Right lobe of liver (tissue), 6 donors: Measurements from ENCODE around the gene FGFR1OP2. TPM values are rescaled to one million over a fixed set of nuclear protein-coding genes. Genes with fewer than 3 reads are reported as not detected.

Source experiments
- ATAC-seq, 4 donors: fragments of 200-7000 bp; cut with Tn5 transposase; one replicate each; pipeline ENCODE4 v1.9.1; 2020; ENCODE audit warnings: mild to moderate bottlenecking in 4 of 4, moderate library complexity in 4 of 4
- DNase-seq, 3 donors: peaks; one replicate each; pipeline ENCODE4 v3.0.0-alpha.2; 2020
- H3K27ac ChIP-seq, 3 donors: fragments of 200-600 bp; one replicate each; pipeline ENCODE4 v1.8.0; 2022
- H3K27me3 ChIP-seq, 2 donors: fragments of 200-600 bp; one replicate each; pipeline ENCODE4 v1.8.0; 2022
- H3K36me3 ChIP-seq, 4 donors: fragments of 200-600 bp; sonication (generic) in 1 of 4; one replicate each; pipeline versions ENCODE4 v1.5.1 to v1.8.0; 2017 to 2022; ENCODE audit warnings: control low read depth in 1 of 4
- H3K4me1 ChIP-seq, 4 donors: fragments of 200-600 bp; sonication (generic) in 1 of 4; one replicate each; pipeline versions ENCODE4 v1.5.1 to v1.8.0; 2017 to 2022; ENCODE audit warnings: control low read depth in 1 of 4
- H3K4me3 ChIP-seq, 3 donors: fragments of 200-600 bp; one replicate each; pipeline ENCODE4 v1.8.0; 2022
- H3K9me3 ChIP-seq, 4 donors: fragments of 200-600 bp; sonication (generic) in 1 of 4; one replicate each; pipeline versions ENCODE4 v1.5.1 to v1.8.0; 2017 to 2022; ENCODE audit warnings: control low read depth in 1 of 4
- POLR2A ChIP-seq: fragments of 450-650 bp; IDR thresholded peaks from one replicate; pipeline ENCODE4 v1.6.1; 2017; ENCODE audit warnings: antibody characterized with exemption, mild to moderate bottlenecking
- WGBS: methylation state at CpG from one replicate; pipeline ENCODE4 v1.1.6; 2018; ENCODE audit warnings: low coverage, low lambda C conversion rate; ENCODE audit not compliant: insufficient coverage; ENCODE audit errors: missing lambda C conversion rate; 5-methylcytosine and 5-hydroxymethylcytosine counted together
- intact Hi-C, 2 donors: fragments of 100-400 bp; cut with DNase I; formaldehyde crosslinking; loops; one replicate each; pipeline versions ENCODE4 v1.11.2 to v1.14.1; 2022
- long read RNA-seq: library from polyadenylated mRNA; unstranded; transcript quantifications from one replicate; pipeline ENCODE4 v2.0.0, GENCODE V29; 2019
- total RNA-seq, 6 experiments: library from RNA; depleted of rRNA in 2 of 6; stranded (reverse); fragments of >200 nt in 2 of 6; fragmentation: NEBNext Ultra II Directional in 3 of 6; extraction: Animal tissue kit (Norgen Biotek cat#: 25700) in 3 of 6; gene quantifications; one replicate each; pipeline versions ENCODE4 v1.1.0 to v1.2.4, GENCODE V29; 2016 to 2023
- TF ChIP-seq, protein P1 (sequence below), 4 donors: fragments of 200-600 bp in 3 of 4; fragments of 450-650 bp in 1 of 4; IDR thresholded peaks; one replicate each; pipeline versions ENCODE4 v1.5.1 to v1.8.0; 2016 to 2022; ENCODE audit warnings: antibody characterized with exemption in 4 of 4, mild to moderate bottlenecking in 2 of 4
- donor health status: DM: no; HTN: yes; CAD: no.
- donor health status: DM: no; HTN: no; CAD: no.
- donor health status: DM: no; HTN: no; CAD: no.
- donor health status: DM: no; HTN: yes; CAD: no.
- donor health status: DM: no; HTN: yes; CAD: no.

Gene FGFR1OP2
- total RNA-seq: 10 to 100 TPM; 13.3 to 29.6 (median 20.1) TPM
- long read RNA-seq, partial matches to known transcripts: 0 of 7 reads
- long read RNA-seq, other reads (novel, unspliced or antisense): 0 of 7 reads

DNA sequence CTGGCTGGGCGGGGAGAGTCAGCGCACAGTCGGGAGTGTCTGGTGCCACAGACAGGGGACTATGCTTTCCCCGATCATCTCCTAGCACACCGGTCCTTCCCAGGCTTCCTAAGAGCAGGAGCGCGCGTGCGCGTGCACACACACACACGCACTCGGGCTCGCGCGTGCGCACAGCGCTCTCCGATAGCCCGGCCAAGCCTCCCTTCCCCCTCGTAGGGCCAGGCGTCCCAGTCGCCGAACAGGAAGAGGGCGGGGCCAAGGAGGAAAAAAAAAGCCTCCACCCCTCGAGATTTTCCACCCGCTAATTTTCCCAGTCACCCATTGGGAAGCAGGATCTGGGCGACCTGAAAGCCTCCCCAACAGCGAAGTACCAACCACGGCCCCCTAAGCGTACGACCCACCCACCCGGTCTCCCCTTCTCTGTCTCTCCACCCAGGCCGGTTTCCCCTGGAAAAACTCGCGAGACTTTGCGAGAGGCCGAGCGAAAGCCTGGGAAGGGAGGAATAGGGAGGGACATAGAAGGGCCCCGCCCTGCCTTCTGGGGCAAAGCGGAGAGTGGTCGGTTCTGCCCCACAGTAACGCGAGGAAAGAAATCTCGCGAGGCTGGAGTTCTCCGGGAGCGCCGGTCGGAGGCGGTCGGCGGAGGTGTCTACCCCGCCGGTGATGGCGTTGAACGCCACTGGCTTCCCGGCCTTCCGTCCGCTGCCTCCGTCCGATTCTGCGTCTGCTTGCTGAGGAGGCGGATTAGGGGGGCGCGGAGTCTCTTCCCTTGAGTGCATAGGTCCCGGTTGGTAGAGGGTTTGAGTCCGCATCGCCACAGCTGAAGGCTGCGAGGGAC, at the start of gene FGFR1OP2, which contains the start of gene INTS13:
Gene FGFR1OP2 (plus strand): TSS at position 608 of the 838 bp plus-strand sequence. CDS start 15,689 bp downstream, outside the sequence.
Gene INTS13 (minus strand): TSS at position 119 of the 838 bp plus-strand sequence. CDS start 1,178 bp downstream, outside the sequence.
- Histone ChIP-seq H3K27ac (peak within 1 kb of the TSS; percentile 92 to 96 (median 93)), H3K27me3 (no peaks in the 10 kb centered on the region), H3K36me3 (peaks cover 0 to 3% (median 0%) of the 10 kb centered on the region in 4 donors), H3K4me1 (peaks cover 0 to 39% (median 9%) of the 10 kb centered on the region in 4 donors), H3K4me3 (peak within 1 kb of the TSS; percentile 87 to 94 (median 90)), H3K9me3 (no peaks in the 10 kb centered on the region)
- TF ChIP-seq POLR2A: peak; percentile 97
- TF ChIP-seq, protein P1, sequence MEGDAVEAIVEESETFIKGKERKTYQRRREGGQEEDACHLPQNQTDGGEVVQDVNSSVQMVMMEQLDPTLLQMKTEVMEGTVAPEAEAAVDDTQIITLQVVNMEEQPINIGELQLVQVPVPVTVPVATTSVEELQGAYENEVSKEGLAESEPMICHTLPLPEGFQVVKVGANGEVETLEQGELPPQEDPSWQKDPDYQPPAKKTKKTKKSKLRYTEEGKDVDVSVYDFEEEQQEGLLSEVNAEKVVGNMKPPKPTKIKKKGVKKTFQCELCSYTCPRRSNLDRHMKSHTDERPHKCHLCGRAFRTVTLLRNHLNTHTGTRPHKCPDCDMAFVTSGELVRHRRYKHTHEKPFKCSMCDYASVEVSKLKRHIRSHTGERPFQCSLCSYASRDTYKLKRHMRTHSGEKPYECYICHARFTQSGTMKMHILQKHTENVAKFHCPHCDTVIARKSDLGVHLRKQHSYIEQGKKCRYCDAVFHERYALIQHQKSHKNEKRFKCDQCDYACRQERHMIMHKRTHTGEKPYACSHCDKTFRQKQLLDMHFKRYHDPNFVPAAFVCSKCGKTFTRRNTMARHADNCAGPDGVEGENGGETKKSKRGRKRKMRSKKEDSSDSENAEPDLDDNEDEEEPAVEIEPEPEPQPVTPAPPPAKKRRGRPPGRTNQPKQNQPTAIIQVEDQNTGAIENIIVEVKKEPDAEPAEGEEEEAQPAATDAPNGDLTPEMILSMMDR (IDR thresholded peaks at IDR 0.05): peak in 1 of 4 donors; percentile 5
- DNase-seq: peak; percentile 99
- intact Hi-C loops: loop anchor here in 1 of 2 donors (10.0 kb wide), 1 partner anchor 77 kb away; the partner anchor contains the start of gene TM7SF3
- WGBS: 0% methylated on average over 30 of the region's 69 CpGs
- ATAC-seq: peak; percentile 94 to 98 (median 95)

DNA sequence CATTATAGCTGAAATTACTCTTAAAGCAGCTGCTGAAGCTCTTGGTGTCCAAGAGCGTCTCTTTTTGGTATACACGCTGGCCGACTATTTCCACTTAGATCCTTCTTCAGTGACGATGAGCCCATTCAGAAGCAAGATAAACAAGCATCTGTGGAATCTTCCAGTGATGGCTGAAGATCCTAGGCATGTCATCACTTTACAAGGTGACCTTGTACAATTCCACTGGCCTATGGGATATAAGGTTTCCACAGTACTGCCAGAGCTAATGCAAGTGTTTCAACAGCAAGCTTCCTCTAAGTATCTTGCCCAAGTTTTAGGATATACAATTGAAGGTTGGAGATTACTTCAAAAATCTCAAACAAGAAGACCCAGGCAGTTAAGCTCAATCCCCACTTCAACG, 47.5 kb upstream of the FGFR1OP2 start:
- no peak for ATAC-seq

DNA sequence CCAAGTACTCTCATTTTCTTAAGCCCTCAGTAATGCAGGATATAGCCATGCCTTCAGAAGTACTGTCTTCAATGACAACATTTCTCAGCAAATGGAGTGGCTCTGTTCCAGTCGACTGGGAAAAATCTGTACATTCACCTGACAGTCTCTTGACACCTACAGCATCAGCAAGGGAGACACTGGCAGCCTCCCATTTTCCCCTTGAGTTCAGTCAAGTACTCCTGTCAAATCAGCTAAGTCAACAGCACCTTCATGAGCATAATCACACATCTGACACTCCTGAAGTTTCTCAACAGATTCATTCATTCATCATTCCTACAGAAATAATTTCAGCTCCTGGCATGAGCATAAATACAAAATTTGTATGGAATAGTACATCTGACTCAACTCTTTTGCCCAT, 46.6 kb upstream of the FGFR1OP2 start:
- intact Hi-C loops: no loop called here
- no CpG with 5 or more reads among the region's 1 CpG for WGBS
- no peak overlapping the region for H3K4me3 ChIP-seq
- ATAC-seq (no peak), DNase-seq (no peak)
- H3K4me1 ChIP-seq: no peaks in the 10 kb centered on the region
- TF ChIP-seq POLR2A: no peak
- TF ChIP-seq, protein P1 (IDR thresholded peaks at IDR 0.05): no peak
- H3K9me3 ChIP-seq: no peaks in the 10 kb centered on the region
- no peaks in the 10 kb centered on the region for H3K27me3 ChIP-seq
- no peak overlapping the region for H3K27ac ChIP-seq
- no peaks in the 10 kb centered on the region for H3K36me3 ChIP-seq

More for the DNA sequence above, 47.5 kb upstream of the FGFR1OP2 start:
- H3K27me3 ChIP-seq: no peaks in the 10 kb centered on the region
- H3K9me3 ChIP-seq: no peaks in the 10 kb centered on the region
- no peak for DNase-seq
- intact Hi-C loops: no loop called here
- no peaks in the 10 kb centered on the region for H3K36me3 ChIP-seq
- H3K4me3 ChIP-seq: no peak overlapping the region
- no peaks in the 10 kb centered on the region for H3K4me1 ChIP-seq
- 94% methylated on average over 5 of the region's 5 CpGs for WGBS
- no peak for TF ChIP-seq POLR2A
- TF ChIP-seq, protein P1 (IDR thresholded peaks at IDR 0.05): no peak
- no peak overlapping the region for H3K27ac ChIP-seq

DNA sequence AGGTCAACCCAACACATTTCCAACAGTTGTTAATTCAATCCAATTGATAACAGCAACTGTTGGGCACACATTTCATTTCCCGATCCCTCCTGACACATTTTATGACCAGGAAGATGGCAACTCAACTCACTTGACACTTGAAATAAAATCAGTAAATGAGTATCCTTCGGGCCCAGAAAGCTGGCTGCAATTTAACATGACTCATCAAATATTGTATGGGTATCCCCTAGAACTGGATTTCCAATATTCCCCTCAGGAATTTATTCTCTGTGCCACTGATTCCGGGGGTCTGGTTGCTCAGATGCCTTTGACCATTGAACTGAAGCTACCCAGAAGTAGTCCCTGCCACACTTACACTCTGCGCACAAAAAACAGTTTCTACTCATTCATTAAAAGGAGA, 42.6 kb upstream of the FGFR1OP2 start:
- no peaks in the 10 kb centered on the region for H3K9me3 ChIP-seq
- DNase-seq (no peak), ATAC-seq (no peak)
- H3K27ac ChIP-seq: no peak overlapping the region
- H3K4me1 ChIP-seq: no peaks in the 10 kb centered on the region
- no peak for TF ChIP-seq POLR2A
- TF ChIP-seq, protein P1 (IDR thresholded peaks at IDR 0.05): no peak
- WGBS: 86% methylated on average over 4 of the region's 4 CpGs
- H3K4me3 ChIP-seq: no peak overlapping the region
- no peaks in the 10 kb centered on the region for H3K36me3 ChIP-seq
- intact Hi-C loops: no loop called here
- no peaks in the 10 kb centered on the region for H3K27me3 ChIP-seq
